GM12878 (cell line): ENCODE data around the gene CCT6A. TPM values are rescaled to one million over a fixed set of nuclear protein-coding genes. Genes with fewer than 3 reads are reported as not detected.
A peak's percentile ranks its signal among the peaks of the same experiment; 100 is the strongest.

Experiments used
- BHLHE40 ChIP-seq, 2 experiments: fragments of 450-650 bp in 1 of 2; IDR thresholded peaks; 2 replicates each; pipeline ENCODE4 v1.6.1; 2011 to 2017; ENCODE audit warnings: low read depth in 2 of 2, borderline replicate concordance in 1 of 2, improper control_type of control experiment in 1 of 2, low read length in 1 of 2, mild to moderate bottlenecking in 1 of 2
- CBX5 ChIP-seq: sonication (generic); IDR thresholded peaks from 2 replicates; pipeline ENCODE4 v1.6.1; 2016; ENCODE audit warnings: low read depth, moderate library complexity, mild to moderate bottlenecking, inconsistent platforms
- CEBPZ ChIP-seq: fragments of 150-350 bp; IDR thresholded peaks from 2 replicates; pipeline ENCODE4 v1.6.1; 2016; ENCODE audit warnings: low read depth, low read length
- E2F4 ChIP-seq: IDR thresholded peaks from 2 replicates; pipeline ENCODE4 v1.6.1; 2012; ENCODE audit warnings: low read depth, low read length, improper control_type of control experiment
- IKZF2 ChIP-seq, 2 experiments: fragments of 450-650 bp; IDR thresholded peaks; 2 replicates each; pipeline ENCODE4 v1.6.1; 2017; ENCODE audit warnings: mild to moderate bottlenecking in 2 of 2, moderate library complexity in 2 of 2
- MLLT1 ChIP-seq: fragments of 450-650 bp; IDR thresholded peaks from 2 replicates; pipeline ENCODE4 v1.6.1; 2016; ENCODE audit warnings: mild to moderate bottlenecking
- MYC ChIP-seq: IDR thresholded peaks from 2 replicates; pipeline ENCODE4 v1.6.1; 2011; ENCODE audit warnings: mild to moderate bottlenecking, low read length, moderate library complexity, inconsistent platforms; ENCODE audit not compliant: insufficient read depth, insufficient replicate concordance, insufficient read length, severe bottlenecking
- NFIC ChIP-seq: IDR thresholded peaks from 2 replicates; pipeline ENCODE4 v1.6.1; 2012; ENCODE audit warnings: low read depth, mild to moderate bottlenecking, inconsistent platforms, low read length, moderate library complexity
- RB1 ChIP-seq: fragments of 450-650 bp; formaldehyde crosslinking; IDR thresholded peaks from 2 replicates; pipeline ENCODE4 v1.6.1; 2017; ENCODE audit warnings: mild to moderate bottlenecking, borderline replicate concordance
- RBBP5 ChIP-seq: fragments of 200-600 bp; sonication (generic); conservative IDR thresholded peaks from 2 replicates; pipeline ENCODE4 v1.6.1; 2016
- RELA ChIP-seq: fragments of 450-650 bp; IDR thresholded peaks from 2 replicates; pipeline ENCODE4 v1.8.0; 2014; ENCODE audit warnings: borderline replicate concordance; ENCODE audit not compliant: partially characterized antibody
- SPI1 ChIP-seq: IDR thresholded peaks from 2 replicates; pipeline ENCODE4 v1.6.1; 2011; ENCODE audit warnings: low read depth, mild to moderate bottlenecking, low read length, moderate library complexity, borderline replicate concordance; ENCODE audit not compliant: insufficient read depth
- SREBF2 ChIP-seq: IDR thresholded peaks from 2 replicates; pipeline ENCODE4 v1.6.1; 2012; ENCODE audit warnings: mild to moderate bottlenecking, low read length
- ZNF274 ChIP-seq: IDR thresholded peaks from one replicate; pipeline ENCODE4 v1.8.0; 2011; ENCODE audit not compliant: insufficient read length, insufficient read depth
- ZNF384 ChIP-seq: IDR thresholded peaks from 2 replicates; pipeline ENCODE4 v1.6.1; 2012; ENCODE audit warnings: low read depth, mild to moderate bottlenecking, low read length, improper control_type of control experiment, borderline replicate concordance
- polyA plus RNA-seq, 11 experiments: library from polyadenylated mRNA; depleted of rRNA in 4 of 11; unstranded in 6 of 11; stranded (reverse) in 5 of 11; fragments of >200 nt; fragmentation: Nextera tagmentation in 4 of 11; fragmentation: Illumina TruSeq in 1 of 11; extraction: Ambion mirVana in 4 of 11; extraction: Trizol in 1 of 11; gene quantifications; 1 replicate in 1 of 11; 2 replicates in 10 of 11; pipeline versions ENCODE4 v1.2.1 to v1.2.3, GENCODE V29; 2011 to 2016; ENCODE audit warnings: inconsistent platforms in 2 of 11, missing spikeins in 2 of 11, low read depth in 1 of 11
- total RNA-seq, 4 experiments: library from RNA; depleted of rRNA in 3 of 4; stranded (reverse); fragments of >200 nt in 3 of 4; fragmentation: Illumina TruSeq in 1 of 4; extraction: Trizol in 1 of 4; gene quantifications; 2 replicates each; pipeline versions ENCODE4 v1.2.1 to v1.2.3, GENCODE V29; 2013 to 2021
- TF ChIP-seq, protein P1 (sequence below): fragments of 450-650 bp; formaldehyde crosslinking; IDR thresholded peaks from 2 replicates; pipeline ENCODE4 v1.4.0; 2020; ENCODE audit warnings: mild to moderate bottlenecking, moderate library complexity
- TF ChIP-seq, protein P2 (sequence below): IDR thresholded peaks from 2 replicates; pipeline ENCODE4 v1.6.1; 2011; ENCODE audit warnings: mild to moderate bottlenecking, low read depth, low read length, moderate library complexity; ENCODE audit not compliant: insufficient replicate concordance

Gene CCT6A
- total and polyA plus RNA-seq, 10 of the 15 experiments (the other 5 are each of a cell fraction or from before 2014, with no cell fraction given), result 191 to 480 (median 296) TPM

GRCh38 chr7:56051339-56052191, at the start of gene CCT6A, which contains the start of gene PSPH (continued):
- no peak for TF ChIP-seq CEBPZ
- TF ChIP-seq, protein P1, sequence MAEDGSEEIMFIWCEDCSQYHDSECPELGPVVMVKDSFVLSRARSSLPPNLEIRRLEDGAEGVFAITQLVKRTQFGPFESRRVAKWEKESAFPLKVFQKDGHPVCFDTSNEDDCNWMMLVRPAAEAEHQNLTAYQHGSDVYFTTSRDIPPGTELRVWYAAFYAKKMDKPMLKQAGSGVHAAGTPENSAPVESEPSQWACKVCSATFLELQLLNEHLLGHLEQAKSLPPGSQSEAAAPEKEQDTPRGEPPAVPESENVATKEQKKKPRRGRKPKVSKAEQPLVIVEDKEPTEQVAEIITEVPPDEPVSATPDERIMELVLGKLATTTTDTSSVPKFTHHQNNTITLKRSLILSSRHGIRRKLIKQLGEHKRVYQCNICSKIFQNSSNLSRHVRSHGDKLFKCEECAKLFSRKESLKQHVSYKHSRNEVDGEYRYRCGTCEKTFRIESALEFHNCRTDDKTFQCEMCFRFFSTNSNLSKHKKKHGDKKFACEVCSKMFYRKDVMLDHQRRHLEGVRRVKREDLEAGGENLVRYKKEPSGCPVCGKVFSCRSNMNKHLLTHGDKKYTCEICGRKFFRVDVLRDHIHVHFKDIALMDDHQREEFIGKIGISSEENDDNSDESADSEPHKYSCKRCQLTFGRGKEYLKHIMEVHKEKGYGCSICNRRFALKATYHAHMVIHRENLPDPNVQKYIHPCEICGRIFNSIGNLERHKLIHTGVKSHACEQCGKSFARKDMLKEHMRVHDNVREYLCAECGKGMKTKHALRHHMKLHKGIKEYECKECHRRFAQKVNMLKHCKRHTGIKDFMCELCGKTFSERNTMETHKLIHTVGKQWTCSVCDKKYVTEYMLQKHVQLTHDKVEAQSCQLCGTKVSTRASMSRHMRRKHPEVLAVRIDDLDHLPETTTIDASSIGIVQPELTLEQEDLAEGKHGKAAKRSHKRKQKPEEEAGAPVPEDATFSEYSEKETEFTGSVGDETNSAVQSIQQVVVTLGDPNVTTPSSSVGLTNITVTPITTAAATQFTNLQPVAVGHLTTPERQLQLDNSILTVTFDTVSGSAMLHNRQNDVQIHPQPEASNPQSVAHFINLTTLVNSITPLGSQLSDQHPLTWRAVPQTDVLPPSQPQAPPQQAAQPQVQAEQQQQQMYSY (CRISPR knock-in tag), result no peak
- peak; percentile 71; the same call in 1 of the 2 replicates for TF ChIP-seq RB1
- no peak for TF ChIP-seq CBX5
- peak; percentile 54; the same call in 1 of the 2 replicates for TF ChIP-seq E2F4
- no peak for TF ChIP-seq RELA
- TF ChIP-seq IKZF2 (IDR thresholded peaks at IDR 0.05), result peak; percentile 99
- no peak for TF ChIP-seq MLLT1
- TF ChIP-seq SPI1, result 0 out of 2 replicates have a peak, but pooled peaks have one; percentile 12
- no peak for TF ChIP-seq ZNF274
- TF ChIP-seq RBBP5, result no peak
- no peak for TF ChIP-seq NFIC
- TF ChIP-seq MYC, result no peak
- TF ChIP-seq ZNF384, result no peak
- TF ChIP-seq, protein P2, sequence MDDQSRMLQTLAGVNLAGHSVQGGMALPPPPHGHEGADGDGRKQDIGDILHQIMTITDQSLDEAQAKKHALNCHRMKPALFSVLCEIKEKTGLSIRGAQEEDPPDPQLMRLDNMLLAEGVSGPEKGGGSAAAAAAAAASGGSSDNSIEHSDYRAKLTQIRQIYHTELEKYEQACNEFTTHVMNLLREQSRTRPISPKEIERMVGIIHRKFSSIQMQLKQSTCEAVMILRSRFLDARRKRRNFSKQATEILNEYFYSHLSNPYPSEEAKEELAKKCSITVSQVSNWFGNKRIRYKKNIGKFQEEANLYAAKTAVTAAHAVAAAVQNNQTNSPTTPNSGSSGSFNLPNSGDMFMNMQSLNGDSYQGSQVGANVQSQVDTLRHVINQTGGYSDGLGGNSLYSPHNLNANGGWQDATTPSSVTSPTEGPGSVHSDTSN, result no peak
- TF ChIP-seq SREBF2, result no peak
- TF ChIP-seq BHLHE40 (IDR thresholded peaks at IDR 0.05; ENCODE audit: borderline replicate concordance in 1 of 2, low read depth in 2 of 2, low read length in 1 of 2), result peak; percentile 59 to 89; a peak in 3 of 4 replicates
